Stomach smooth muscle (tissue), 2 donors: ENCODE results near the gene APOBEC3C.

Experiments
- H3K27ac ChIP-seq: one replicate; pipeline ENCODE4 v1.7.0; 2013; ENCODE audit warnings: mild to moderate bottlenecking, low read length, inconsistent platforms
- H3K27me3 ChIP-seq, 2 donors: one replicate each; pipeline ENCODE4 v1.7.0; 2013; ENCODE audit warnings: low read length in 2 of 2; ENCODE audit not compliant: insufficient read depth in 2 of 2, control insufficient read depth in 1 of 2
- H3K36me3 ChIP-seq, 2 donors: one replicate each; pipeline ENCODE4 v1.7.0; 2013; ENCODE audit warnings: low read length in 2 of 2; ENCODE audit not compliant: control insufficient read depth in 2 of 2, insufficient read depth in 2 of 2
- H3K4me1 ChIP-seq: one replicate; pipeline ENCODE4 v1.7.0; 2013; ENCODE audit warnings: low read length; ENCODE audit not compliant: control insufficient read depth, insufficient read depth
- H3K4me3 ChIP-seq, 2 donors: one replicate each; pipeline ENCODE4 v1.7.0; 2013; ENCODE audit warnings: low read length in 2 of 2
- H3K9ac ChIP-seq, 2 donors: one replicate each; pipeline ENCODE4 v1.7.0; 2013; ENCODE audit warnings: low read length in 2 of 2, mild to moderate bottlenecking in 1 of 2
- H3K9me3 ChIP-seq, 2 donors: one replicate each; pipeline ENCODE4 v1.7.0; 2013; ENCODE audit warnings: low read length in 2 of 2; ENCODE audit not compliant: control insufficient read depth in 2 of 2
- donor health status: healthy.
- donor health status: Pancreatic carcinoma.

Gene APOBEC3C

DNA sequence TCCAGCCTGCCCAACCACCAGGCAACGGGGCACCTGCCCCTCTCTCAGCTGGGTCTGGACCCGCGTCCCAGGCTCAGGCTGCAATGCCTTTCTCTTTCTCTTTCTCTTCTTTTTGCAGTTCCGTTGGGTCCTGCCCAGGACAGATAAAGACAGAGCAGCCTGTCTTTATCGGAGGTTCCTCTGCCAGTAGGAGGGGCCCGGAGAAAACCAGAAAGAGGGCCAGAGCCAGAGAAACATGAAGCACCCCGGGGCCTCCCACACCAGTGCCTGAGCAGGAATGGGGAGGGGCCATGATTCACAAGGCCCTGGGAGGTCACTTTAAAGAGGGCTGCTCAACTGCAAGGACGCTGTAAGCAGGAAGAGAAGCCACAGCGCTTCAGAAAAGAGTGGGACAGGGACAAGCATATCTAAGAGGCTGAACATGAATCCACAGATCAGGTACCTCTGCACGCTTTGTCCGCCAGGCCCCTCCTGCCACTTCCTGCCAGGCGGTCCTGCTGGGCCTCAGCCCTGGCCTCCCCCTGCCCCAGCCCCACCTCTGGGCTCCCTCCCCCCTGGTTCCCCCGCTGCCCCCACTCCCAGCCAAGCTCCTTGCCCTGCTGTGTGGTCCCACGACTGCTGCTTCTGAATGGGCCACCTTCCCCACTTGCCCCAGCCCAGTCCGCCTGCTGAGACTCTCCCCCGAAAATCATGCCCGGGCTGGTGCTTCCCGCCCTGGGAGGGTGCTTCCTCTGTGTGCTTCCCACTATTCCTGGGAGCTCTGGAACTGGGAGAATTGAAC lies at the start of gene APOBEC3C:
TSS of gene APOBEC3C (plus strand) at position 316 of the 781 bp plus-strand sequence. CDS start at position 422, 106 bp downstream.
- Histone ChIP-seq H3K27me3 (no peaks in the 10 kb centered on the region), H3K9ac (peak within 1 kb of the TSS; percentile 53 to 69), H3K4me1 (peaks cover 8% of the 10 kb centered on the region), H3K36me3 (peaks cover 0 to 2% of the 10 kb centered on the region in 2 donors), H3K27ac (peak within 1 kb of the TSS; percentile 46), H3K4me3 (peak within 1 kb of the TSS; percentile 77 to 84), H3K9me3 (no peaks in the 10 kb centered on the region)

- no peaks in the 10 kb centered on the region for H3K4me1 ChIP-seq
- no peak overlapping the region for H3K9ac ChIP-seq
- no peaks in the 10 kb centered on the region for H3K36me3 ChIP-seq
- H3K4me3 ChIP-seq, result no peak overlapping the region
- no peak overlapping the region for H3K27ac ChIP-seq
- peaks cover 0 to 2% of the 10 kb centered on the region in 2 donors for H3K27me3 ChIP-seq
- no peaks in the 10 kb centered on the region for H3K9me3 ChIP-seq
Measured at GRCh38 chr22:38964306-38964705, 49.8 kb upstream of the APOBEC3C start.

- Histone ChIP-seq H3K9ac (no peak overlapping the region), H3K9me3 (no peaks in the 10 kb centered on the region), H3K27me3 (peaks cover 0 to 2% of the 10 kb centered on the region in 2 donors), H3K36me3 (no peaks in the 10 kb centered on the region), H3K27ac (no peak overlapping the region), H3K4me1 (no peaks in the 10 kb centered on the region), H3K4me3 (no peak overlapping the region)
Measured at GRCh38 chr22:38964989-38965388, 49.1 kb upstream of the APOBEC3C start.

GRCh38 chr22:38965614-38966379 lies 48.3 kb upstream of the APOBEC3C start:
- no peak overlapping the region for H3K4me3 ChIP-seq
- H3K4me1 ChIP-seq, result no peaks in the 10 kb centered on the region

DNA sequence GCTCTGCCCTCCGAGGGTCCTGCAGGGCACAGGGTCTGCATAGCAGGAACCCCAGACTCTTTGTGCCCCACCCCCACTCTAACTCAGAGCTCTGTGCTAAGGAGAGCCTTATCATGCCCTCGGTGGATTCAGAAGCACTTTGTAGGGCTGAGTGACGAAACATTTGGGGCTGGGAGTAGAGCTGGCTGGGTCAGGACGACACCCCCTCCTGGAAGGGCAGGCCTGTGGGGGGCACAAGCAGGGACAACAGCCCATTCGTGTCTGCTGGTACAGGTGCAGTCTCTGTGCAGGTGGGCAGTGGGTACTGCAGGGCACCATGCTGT lies 47.7 kb upstream of the APOBEC3C start:
- H3K36me3 ChIP-seq, result no peaks in the 10 kb centered on the region
- no peak overlapping the region for H3K9ac ChIP-seq
- no peak overlapping the region for H3K4me3 ChIP-seq
- H3K9me3 ChIP-seq, result no peaks in the 10 kb centered on the region
- H3K4me1 ChIP-seq, result no peaks in the 10 kb centered on the region
- no peak overlapping the region for H3K27ac ChIP-seq
- H3K27me3 ChIP-seq, result peaks cover 0 to 2% of the 10 kb centered on the region in 2 donors

More at GRCh38 chr22:38965614-38966379, 48.3 kb upstream of the APOBEC3C start:
- H3K27ac ChIP-seq, result no peak overlapping the region
- H3K9ac ChIP-seq, result no peak overlapping the region
- H3K9me3 ChIP-seq, result no peaks in the 10 kb centered on the region
- peaks cover 0 to 2% of the 10 kb centered on the region in 2 donors for H3K27me3 ChIP-seq
- H3K36me3 ChIP-seq, result no peaks in the 10 kb centered on the region

- Histone ChIP-seq H3K9ac (no peak overlapping the region), H3K4me1 (no peaks in the 10 kb centered on the region), H3K27ac (no peak overlapping the region), H3K36me3 (no peaks in the 10 kb centered on the region), H3K9me3 (no peaks in the 10 kb centered on the region), H3K4me3 (no peak overlapping the region), H3K27me3 (peaks cover 0 to 4% of the 10 kb centered on the region in 2 donors)
Measured at GRCh38 chr22:38966942-38967341, 47.1 kb upstream of the APOBEC3C start.

DNA sequence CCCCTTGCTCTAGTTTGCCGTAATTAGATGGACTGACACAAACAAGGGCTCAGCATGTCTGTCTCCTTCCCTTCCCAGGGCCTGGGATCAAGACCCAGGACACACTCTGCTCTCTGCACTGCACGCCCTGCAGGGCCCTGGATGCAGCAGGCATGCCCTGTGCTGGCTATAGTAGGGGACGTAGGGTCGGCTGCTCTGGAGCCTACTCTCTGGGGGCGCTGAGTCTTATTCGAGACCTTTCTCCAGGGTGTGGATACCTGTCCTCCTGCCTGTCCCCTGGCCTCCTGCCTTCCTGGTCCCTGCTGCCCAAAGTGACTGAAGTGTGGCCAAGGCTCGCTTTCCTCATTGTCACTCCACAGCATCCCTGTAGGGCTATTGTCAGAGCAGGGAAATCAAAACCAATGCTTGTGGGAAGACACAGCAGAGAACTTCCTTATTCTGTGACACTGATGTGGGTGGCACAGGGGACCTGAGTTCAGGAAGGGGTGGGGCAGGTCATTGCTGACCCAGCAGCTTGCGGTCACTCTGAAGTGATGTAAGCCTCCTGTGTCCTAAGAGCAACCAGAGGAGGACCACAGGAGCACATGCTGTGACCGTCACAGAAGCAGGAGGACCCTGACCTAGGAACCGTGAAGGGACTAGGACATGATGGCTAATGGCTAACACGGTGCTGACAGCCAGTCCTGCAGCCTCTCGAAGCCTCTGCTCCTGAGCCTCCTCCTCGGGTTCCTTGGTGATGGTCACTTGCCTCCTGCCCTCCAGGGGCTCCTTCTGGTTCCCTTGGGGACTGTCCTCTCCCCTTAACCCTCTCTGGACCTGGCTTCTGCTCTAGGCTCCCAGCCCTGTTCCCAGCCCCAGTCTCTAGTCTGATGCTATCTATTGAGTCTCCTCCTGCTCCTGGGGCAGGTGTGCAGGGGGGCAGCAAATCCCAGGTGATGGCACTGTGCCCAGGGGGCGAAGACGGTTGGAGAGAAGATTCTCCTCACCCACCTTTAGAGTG lies 46.3 kb upstream of the APOBEC3C start:
- Histone ChIP-seq H3K36me3 (no peaks in the 10 kb centered on the region), H3K27me3 (peaks cover 0 to 4% of the 10 kb centered on the region in 2 donors), H3K4me1 (no peaks in the 10 kb centered on the region), H3K4me3 (no peak overlapping the region), H3K9ac (no peak overlapping the region), H3K9me3 (no peaks in the 10 kb centered on the region), H3K27ac (no peak overlapping the region)

DNA sequence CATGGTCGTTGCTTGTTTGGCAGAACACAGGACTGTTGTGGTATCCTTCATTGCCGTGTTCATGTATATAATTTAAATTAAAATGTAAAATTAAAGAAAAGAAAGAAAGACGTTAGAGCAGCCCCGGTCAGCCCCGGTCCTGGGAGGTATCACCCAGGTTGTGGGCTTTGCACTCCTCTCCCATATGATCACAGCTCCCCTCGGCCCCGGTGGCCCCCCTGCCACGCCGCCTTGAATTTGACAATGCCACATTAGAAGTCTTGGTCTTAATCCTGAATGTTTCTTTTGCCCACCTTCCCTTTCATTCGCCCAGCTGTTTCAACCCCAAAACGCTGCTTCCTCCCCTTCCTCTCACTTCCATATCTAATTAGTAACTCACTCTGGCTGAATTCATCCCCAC lies 45.3 kb upstream of the APOBEC3C start:
- Histone ChIP-seq H3K4me1 (no peaks in the 10 kb centered on the region), H3K27me3 (peaks cover 0 to 4% of the 10 kb centered on the region in 2 donors), H3K36me3 (no peaks in the 10 kb centered on the region), H3K4me3 (no peak overlapping the region), H3K27ac (no peak overlapping the region), H3K9ac (no peak overlapping the region), H3K9me3 (no peaks in the 10 kb centered on the region)

- no peaks in the 10 kb centered on the region for H3K36me3 ChIP-seq
- H3K4me3 ChIP-seq, result no peak overlapping the region
- no peaks in the 10 kb centered on the region for H3K9me3 ChIP-seq
- no peak overlapping the region for H3K27ac ChIP-seq
- H3K27me3 ChIP-seq, result peaks cover 0 to 4% of the 10 kb centered on the region in 2 donors
- no peak overlapping the region for H3K9ac ChIP-seq
- H3K4me1 ChIP-seq, result no peaks in the 10 kb centered on the region
Measured at GRCh38 chr22:38970551-38970950, 43.5 kb upstream of the APOBEC3C start.

GRCh38 chr22:38971202-38971601 lies 42.9 kb upstream of the APOBEC3C start:
- H3K36me3 ChIP-seq, result no peaks in the 10 kb centered on the region
- H3K9ac ChIP-seq, result no peak overlapping the region
- H3K9me3 ChIP-seq, result no peaks in the 10 kb centered on the region
- no peaks in the 10 kb centered on the region for H3K4me1 ChIP-seq
- H3K4me3 ChIP-seq, result no peak overlapping the region
- peaks cover 0 to 4% of the 10 kb centered on the region in 2 donors for H3K27me3 ChIP-seq
- no peak overlapping the region for H3K27ac ChIP-seq
